GM19025 (cell line): ENCODE measurements around the gene ANP32D.
A peak's percentile ranks its signal among the peaks of the same experiment; 100 is the strongest.
"Not testable (repeated sequence)": the region's sequence is repeated elsewhere in the genome, so short reads cannot be mapped to it uniquely, and the experiment has no call there.

ENCODE experiments used
- ATAC-seq: cut with Tn5 transposase; IDR thresholded peaks from one replicate; pipeline ENCODE4 v1.9.1; 2021; ENCODE audit warnings: mild to moderate bottlenecking, low read depth, moderate library complexity; ENCODE audit not compliant: unreplicated experiment

The ANP32D gene

DNA sequence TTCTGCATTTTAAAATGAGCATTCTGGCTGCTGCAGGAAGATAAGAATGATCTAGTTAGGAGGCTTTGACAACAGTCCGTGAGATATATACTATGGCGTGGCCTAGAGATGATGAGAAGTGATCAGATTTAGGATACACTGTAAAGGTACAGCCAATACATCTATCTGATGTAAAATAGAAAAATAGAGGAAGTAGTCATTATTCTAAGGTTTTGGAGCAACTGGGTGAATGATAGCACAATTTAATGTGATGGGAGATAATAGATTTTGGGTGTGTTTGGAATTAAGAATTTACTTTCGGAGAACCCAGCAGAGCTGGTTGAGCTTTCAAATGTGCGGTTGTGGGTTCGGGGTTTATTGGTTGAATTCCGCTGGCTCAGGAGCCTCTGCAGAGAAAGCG is at the start of gene ANP32D:
ANP32D (plus strand) TSS at position 301 of the 400 bp plus-strand sequence. CDS start 106 bp downstream, outside the sequence.
- no peak for ATAC-seq

DNA sequence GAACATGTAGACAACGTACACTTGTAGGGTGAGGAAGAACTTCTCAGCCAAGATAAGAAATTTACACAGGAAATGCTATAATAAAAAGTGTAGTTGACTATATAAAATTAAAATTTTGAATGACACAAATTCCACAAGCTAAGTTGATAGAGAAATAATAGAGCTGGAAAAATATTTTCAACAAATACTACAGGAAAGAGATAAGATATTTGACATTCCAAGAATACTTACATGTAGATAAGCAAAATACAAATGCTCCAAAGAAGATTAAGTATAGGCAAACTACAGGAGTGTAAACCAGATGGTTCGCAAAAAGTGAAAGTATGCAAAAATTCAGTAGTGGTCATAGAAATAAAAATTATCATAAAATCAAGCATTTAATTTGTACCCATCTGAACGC is 49.2 kb upstream of the ANP32D start:
- no peak for ATAC-seq

DNA sequence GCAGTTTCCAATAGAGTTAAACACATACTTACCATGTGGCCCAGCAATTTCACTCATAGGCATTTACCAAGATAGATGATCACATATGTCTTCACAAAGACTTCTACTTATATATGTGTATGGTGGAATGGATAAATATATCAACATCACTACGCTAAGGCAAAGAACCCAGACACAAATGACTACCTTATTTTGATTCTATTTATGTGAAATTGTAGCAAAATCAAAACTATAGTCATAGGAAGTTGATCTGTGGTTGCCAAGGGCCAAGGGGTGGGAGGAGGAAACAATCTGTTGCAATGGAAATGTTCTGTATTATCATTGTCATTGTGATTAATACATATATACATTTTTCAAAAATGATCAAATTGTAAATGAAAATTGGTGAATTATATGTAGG is 47.7 kb upstream of the ANP32D start:
- ATAC-seq: no peak

DNA sequence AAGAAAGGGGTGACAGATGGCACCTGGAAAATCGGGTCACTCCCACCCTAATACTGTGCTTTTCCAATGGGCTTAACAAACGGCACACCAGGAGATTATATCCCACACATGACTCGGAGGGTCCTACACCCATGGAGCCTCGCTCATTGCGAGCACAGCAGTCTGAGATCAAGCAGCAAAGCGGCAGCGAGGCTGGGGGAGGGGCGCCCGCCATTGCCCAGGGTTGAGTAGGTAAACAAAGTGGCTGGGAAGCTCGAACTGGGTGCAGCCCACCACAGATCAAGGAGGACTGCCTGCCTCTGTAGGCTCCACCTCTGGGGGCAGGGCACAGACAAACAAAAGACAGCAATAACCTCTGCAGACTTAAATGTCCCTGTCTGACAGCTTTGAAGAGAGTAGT is 38.3 kb upstream of the ANP32D start:
- not testable (repeated sequence) for ATAC-seq

DNA sequence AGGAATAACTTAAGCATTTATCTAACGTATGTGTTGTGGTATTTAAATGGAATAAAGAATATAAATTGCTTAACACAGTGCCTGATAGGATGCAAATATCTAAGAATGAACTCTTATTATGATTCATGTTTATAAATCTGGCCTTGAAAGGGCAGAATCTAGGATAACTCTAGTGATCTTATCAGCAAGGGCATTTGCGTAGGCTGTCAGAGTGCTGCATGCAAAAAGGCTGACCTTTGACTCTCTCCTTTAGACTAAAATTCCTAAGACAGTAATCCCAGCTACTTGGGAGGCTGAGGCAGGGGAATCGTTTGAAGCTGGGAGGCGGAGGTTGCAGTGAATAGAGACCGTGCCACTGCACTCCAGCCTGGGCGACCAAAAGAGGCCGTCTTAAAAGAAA is 31.3 kb upstream of the ANP32D start:
- no peak for ATAC-seq

DNA sequence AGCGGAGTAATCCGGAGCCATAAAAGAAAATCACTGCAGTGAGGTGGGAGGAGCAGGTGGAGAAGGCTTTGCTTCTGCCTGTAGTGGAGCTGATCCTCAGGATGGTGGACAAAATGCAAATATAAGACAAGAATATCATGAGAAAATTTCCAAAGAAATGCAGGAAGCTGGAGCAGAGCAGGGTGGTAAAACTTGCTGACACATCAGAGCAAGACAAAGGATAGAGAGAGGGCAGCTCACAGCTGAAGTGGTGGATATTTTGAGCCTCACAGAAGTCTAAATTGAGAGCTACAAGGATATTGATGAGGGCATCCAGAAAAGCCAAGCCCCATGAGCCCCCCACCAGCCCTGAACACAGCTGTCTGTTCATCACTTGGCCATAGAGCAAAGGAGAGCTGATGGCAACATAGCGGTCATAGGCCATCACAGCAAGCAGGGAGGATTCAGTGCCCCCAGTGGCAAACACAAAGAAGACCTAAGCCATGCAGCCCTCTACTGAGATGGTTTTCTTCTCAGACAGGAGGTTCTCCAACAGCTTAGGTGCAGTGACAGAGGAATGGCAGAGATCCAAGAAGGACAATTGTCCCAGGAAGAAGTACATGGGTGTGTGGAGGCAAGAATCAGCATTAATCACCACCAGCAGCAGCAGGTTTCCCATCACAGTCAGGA is 30.0 kb upstream of the ANP32D start:
- ATAC-seq: no peak

DNA sequence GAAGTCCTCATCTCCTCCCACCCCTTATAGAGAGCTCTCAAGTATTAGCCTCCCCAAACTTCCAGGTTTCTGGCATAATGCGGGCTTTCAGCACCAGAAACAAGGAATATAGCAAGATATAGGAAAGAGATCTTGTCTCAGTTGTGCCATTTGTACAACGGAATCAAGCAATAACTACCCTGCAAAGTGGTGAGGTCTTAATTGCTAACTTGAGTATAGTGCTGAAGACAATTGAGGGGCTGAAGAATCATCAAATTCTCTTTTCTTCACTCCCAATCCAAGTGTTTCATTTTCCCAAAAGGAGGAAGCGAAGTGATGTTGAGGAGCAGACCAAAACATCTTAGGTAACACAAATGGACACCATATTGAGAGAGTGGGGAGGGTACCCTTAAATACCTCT is 26.8 kb upstream of the ANP32D start:
- no peak for ATAC-seq

DNA sequence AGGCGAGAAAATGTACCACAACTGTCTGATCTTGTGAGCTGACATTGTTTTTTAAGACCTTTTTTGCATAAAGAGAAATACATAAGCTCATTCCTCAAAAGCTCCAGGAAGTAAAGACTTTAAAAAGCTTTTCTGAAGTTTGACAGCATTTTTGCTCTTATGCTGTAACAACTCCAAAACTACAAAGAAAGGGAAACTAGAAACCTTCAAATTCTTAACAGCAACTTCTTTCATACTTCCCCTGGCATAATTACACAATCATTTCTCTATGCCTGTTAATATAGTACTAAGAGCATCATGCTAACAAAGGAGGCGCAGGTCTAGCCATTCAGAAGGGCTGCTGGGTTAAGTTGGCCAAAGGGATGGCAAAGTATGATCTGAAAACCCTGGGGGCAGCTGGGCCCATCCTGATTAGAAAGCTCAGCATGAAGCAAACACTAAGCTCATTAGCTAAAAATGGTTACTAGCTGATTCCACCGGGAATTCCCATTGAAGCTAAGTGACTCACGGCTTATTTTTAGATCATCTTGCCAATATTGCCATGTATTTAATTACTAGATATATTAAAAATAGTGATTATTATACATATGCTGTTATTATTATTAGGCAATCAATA is 26.1 kb upstream of the ANP32D start:
- ATAC-seq: no peak

DNA sequence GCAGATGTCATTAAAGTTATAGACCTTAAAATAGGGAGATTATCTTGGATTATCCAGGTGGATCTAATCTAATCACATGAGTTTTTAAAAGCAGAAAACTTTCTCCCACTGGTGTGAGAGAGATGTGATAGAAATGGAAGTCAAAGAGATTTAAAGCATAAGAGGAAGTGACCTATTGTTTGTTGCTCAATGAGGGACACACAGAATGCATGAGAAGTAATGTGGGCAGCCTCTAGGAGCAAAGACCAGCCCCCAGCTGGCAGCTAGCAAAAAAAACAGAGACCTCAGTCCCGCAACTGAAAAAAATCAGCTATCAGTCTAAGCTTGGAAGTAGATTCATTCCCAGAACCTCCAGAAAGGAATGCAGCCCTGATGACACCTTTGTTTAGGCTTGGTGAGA is 24.6 kb upstream of the ANP32D start:
- ATAC-seq: no peak

DNA sequence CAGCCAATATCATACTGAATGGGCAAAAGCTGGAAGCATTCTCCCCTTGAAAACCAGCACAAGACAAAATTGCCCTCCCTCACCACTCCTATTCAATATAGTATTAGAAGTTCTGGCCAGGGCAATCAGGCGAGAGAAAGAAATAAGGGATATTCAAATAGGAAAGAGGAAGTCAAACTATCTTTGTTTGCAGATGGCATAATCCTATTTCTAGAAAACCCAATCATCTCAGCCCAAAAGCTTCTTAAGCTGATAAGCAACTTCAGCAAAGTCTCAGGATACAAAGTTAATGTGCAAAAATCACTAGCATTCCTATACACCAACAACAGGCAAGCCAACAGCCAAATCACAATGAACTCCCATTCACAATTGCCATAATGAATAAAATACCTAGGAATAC is 21.0 kb upstream of the ANP32D start:
- no peak for ATAC-seq

DNA sequence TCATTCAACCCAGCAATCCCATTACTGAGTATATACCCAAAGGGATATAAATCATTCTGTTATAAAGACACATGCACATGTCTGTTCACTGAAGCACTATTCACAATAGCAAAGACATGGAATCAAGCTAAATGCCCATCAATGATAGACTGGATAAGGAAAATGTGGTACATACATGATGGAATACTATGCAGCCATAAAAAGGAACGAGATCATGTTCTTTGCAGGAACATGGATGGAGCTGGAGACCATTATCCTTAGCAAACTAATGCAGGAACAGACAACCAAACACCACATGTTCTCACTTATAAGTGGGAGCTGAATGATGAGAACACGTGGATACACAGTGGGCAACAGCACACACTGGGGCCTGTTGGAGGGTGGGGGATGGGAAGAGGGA is 19.4 kb upstream of the ANP32D start:
- not testable (repeated sequence) for ATAC-seq

DNA sequence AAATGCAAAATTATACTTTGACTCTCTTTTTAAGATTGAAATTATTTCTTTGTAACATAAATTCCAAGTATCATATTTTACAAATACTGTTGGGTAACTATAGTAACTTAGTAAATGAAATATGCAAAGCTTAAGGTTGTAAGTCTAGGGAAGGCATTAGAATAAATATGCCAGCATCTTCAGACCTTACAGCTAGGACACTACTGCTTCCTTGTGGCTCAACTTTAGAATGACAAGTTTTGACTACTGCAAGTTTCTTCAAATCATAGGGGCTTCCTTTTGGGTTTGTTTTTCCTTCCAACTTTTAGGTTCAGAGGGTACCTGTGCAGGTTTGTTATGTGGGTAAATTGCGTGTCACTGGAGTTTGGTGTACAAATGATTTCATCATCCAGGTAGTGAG is 17.7 kb upstream of the ANP32D start:
- no peak for ATAC-seq

DNA sequence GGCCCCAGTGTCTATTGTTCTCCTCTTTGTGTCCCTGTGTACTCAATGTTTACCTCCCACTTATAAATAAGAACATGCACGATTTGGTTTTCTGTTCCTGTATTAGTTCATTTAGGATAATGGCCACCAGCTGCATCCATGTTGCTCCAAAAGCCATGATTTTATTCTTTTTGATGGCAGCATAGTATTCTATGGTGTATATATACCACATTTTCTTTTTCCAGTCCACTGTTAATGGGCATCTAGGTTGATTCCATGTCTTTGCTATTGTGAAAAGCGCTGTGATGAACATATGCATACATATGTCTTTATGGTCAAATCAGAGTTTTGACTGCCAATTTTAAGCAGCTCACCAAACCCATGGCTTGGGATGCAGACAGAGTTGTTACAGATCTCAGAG is 17.2 kb upstream of the ANP32D start:
- ATAC-seq: no peak

DNA sequence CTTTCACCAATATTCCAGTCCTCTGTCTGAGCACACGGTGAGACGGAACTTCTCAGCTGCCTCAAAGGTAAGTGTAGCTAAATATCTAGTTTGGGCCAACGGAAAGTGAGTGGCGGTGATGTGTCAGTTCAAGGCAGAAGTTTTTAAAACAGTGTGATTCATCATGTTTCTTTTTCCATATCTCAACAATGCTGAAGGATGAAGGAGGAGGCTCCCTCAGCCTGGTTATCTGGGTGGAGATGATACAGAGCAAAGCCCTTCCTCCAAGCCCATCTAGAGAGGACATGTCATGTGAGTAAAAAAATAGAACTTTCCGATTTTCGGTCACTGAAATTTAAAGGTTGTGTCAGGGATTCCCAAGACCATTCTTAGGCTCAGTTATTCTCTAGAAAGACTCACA is 13.1 kb upstream of the ANP32D start:
- ATAC-seq: no peak

DNA sequence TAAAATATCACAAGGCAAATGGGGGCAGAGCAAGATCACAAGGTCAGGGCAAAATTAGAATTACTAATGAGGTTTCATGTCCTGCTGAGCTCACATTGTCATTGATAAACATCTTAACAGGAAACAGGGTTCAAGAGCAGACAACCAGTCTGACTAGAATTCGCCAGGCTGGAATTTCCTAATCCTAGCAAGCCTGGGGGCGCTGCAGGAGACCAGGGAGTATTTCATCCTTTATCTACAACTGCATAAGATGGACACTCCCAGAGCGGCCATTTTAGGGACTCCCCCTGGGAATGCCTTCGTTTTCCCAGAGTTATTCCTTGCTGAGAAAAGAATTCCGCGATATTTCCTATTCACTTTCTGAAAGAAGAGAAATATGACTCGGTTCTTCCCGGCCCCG is 3.3 kb upstream of the ANP32D start:
- ATAC-seq: not testable (repeated sequence)

DNA sequence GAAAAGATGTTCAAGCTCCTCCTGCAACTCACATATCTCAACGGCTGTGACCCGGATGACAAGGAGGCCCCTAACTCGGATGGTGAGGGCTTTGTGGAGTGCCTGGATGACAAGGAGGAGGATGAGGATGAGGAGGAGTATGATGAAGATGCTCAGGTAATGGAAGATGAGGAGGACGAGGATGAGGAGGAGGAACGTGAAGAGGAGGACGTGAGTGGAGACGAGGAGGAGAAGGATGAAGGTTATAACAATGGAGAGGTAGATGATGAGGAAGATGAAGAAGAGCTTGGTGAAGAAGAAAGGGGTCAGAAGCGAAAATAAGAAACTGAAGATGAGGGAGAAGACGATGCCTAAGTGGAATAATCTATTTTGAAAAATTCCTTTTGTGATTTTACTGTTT is 702 bp downstream of the ANP32D start:
- no peak for ATAC-seq

DNA sequence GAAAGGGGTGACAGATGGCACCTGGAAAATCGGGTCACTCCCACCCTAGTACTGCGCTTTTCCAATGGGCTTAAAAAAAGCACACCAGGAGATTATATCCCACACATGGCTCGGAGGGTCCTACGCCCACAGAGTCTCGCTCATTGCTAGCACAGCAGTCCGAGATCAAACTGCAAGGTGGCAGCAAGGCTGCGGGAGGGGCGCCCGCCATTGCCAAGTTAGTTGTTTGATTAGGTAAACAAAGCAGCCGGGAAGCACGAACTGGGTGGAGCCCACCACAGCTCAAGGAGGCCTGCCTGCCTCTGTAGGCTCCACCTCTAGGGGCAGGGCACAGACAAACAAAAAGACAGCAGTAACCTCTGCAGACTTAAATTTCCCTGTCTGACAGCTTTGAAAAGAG is 2.1 kb downstream of the ANP32D start:
- not testable (repeated sequence) for ATAC-seq

DNA sequence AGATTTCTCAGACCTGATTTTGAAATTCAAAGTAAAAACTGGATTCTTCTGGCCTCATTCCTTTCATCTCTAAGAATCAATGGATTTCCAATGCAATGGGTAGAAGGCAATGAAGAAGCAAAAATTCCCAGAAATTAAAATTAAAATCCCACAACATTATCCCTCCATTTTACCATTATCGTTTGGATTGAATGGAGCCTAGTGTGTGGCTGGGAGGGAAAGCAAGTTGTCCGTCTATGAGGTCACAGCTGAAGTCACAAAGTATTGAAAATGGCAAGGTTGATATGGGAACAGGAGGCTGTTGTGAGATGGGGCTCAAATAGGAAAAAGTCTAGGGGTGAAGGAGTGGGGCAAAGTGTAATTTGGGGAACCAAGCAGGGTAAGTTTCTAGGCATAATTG is 9.8 kb downstream of the ANP32D start, which contains the start of gene C12orf54:
C12orf54 (plus strand) TSS at position 301 of the 400 bp plus-strand sequence. CDS start 799 bp downstream, outside the sequence.
- no peak for ATAC-seq

DNA sequence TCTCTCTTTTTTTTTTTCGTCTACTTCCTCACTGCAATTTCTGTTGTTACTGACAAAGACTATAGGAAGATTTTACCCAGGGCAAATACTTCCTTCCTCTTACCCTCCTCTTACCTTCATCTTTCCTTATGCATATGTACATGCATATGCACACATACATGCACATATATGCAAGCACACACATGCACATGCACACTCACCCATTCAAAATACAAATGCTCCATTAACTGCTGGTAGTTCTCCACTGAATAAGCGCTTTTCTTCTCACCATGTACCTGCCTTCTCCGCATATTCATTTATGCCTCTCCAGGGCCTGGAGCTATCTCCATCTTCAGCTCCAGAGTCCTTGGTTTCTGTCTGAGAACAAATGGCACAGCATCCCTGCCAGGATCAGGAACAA is 10.6 kb downstream of the ANP32D start:
- no peak for ATAC-seq

DNA sequence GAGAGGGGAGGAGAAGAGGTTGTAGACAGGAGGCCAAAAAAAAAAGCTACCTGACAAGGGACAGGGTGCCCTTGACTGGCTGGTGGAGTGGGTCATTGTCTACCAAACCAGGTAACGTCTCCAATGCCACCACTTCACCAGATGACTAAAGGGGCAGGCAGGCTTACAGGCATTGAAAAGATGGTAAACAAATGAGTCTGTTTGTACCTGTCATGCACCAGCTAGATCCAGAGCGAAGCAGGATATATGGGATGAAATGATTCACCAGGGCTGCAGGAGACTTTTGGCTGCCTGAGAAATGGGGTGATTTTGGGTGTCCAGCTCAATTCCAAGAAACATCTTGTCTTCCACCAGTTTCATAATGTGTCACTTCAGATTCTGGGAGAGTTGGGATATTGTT is 13.9 kb downstream of the ANP32D start:
- no peak for ATAC-seq

DNA sequence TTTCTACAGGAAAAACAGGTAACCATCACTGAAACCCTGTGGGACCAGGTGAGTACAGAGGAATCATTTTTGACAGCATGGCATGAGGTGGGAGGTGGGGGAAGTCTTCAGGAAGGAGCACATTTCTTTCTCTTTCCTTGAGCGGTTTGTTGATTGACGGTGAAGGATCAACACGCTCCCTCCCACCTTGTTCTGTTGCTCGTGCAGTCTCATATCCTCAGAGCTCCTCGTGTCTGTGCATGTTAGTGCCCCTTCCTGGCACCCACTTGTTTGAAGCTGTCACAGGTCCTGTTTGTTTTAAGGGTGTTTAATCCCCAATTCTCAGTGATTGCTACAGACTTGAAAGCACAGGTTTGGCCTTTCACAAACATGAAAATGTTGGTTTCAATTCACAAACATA is 14.3 kb downstream of the ANP32D start:
- no peak for ATAC-seq

DNA sequence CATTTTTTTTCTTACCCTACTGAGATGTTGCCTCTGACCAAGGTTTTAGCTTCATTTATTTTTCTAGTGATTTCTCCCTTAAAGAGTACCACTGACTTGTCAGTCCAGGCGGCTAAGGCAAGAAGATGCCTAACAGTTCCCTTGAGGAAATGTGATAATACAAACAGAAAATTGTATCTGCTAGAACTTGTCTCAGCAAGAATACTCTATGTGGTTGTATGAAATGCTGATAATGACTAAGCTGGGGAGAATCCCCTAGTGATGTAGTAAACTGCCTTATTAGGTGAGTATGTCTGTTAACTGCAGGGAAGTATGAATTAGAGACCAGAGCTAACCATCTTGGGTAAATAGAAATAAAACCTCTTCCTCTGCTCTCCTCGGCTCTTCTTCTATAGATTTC is 16.7 kb downstream of the ANP32D start:
- peak; percentile 94 for ATAC-seq
